HG03159 (cell line): ENCODE data around the gene NFIA.

Experiments
- ATAC-seq: cut with Tn5 transposase; IDR thresholded peaks from one replicate; pipeline ENCODE4 v1.9.1; 2021; ENCODE audit warnings: mild to moderate bottlenecking, moderate library complexity; ENCODE audit not compliant: unreplicated experiment

NFIA gene

GRCh38 chr1:61237659-61238358 is 155.4 kb downstream of the NFIA start:
- no peak for ATAC-seq

DNA sequence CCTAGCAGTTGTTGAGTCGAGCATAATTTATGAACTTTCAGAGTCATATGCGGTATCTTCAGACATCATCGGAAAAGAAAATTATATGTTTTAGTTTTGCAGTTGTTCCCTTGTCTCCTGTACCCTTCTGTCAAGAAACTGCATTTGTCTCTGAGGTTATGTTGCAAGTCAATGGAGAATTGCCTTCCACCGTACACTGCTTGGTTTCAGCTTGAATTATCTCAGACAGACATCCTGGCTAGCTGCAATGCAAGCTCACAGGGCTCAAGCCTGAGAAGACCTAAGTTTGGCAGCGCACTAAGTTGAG is 156.0 kb downstream of the NFIA start:
- ATAC-seq: no peak

GRCh38 chr1:61240878-61241277 is 158.5 kb downstream of the NFIA start:
- ATAC-seq: no peak

GRCh38 chr1:61241411-61241838 is 159.1 kb downstream of the NFIA start:
- no peak for ATAC-seq

DNA sequence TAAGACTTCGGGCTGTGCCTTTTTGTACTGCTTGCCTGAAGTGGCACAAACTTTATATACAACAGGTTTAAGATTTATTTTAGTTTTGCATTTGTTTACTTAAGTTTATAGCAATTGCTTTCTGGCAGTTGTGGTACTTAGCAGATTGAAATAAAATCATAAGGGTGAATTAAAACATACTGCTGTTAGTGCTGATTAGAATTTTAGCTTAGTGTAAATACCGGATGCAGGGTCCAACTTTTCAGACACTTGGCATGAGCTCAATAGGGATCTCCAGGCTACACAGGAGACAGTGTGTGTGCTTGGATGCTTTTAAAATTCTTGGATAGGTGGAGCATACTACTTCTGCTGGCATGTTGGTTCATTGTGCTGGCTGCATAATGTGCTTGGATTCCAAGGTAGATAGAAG is 159.6 kb downstream of the NFIA start:
- no peak for ATAC-seq

GRCh38 chr1:61244114-61244513 is 161.8 kb downstream of the NFIA start:
- no peak for ATAC-seq

DNA sequence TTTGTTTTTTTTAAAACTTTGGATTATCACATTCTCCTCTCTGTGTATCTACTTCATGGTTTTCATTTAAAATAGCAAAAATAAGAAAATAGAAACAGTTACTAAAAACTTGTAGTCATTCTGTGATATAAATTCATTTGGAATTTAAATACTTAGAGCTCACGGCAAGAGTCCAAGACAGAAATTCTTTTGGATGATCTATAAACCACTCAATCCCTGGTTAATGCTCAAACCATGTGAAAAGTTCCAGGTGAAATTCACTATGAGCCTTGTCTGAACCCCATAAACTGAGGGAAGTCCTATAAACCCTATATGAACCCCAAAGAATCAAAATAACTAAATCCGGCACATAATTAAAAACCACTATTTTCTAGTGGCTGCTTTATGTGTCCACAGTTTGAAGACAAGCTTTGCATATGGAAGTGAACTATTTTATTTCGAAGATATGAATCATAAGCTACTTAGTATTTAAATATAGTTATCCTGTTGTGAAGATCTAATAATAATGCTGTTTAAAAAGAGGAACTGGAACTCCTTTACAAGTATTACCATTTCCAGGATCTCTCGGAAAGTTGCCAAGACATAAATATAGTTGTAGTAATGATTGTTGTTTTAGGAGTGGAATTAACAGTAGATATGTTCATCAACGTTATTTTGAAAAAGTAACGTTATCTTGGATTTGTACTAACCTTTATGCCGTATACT is 163.5 kb downstream of the NFIA start:
- no peak for ATAC-seq

DNA sequence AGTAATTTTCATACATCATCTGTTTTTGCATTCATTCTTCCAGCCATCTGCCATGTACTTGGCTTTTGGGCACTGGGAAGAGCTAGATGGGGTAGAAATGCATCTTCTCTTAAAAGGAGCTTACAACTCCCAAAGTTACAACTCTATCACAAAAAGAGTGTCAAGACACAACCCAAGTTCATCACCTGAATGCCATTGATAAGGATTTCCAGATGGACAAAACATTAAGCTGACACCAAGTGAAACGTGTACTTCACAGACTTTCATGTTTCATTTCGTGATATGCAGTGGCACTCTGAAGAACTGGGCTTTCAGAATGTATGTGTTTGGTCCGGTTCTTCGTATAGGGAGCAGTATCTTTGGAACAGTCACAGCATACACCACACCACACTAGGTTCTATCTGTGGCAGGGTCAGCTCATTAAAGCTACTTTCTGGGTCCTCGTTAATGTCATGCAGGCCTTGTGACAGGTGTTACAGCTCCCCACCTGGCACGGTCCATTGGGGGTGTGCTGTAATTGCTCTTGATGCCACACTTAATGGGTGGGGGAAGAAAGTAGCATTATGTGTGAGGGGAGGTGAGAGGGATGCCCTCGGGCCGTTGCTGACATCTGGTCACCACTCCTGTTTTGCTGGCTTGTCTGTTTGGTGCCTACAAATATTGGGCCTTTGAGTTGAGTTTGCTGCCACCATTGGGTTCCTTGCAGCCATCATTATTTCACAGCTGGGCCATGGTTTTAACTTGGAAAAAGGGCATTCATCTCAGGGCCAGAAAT is 164.9 kb downstream of the NFIA start:
- ATAC-seq: no peak

- ATAC-seq: no peak
Observed at GRCh38 chr1:61247881-61248752, 165.8 kb downstream of the NFIA start.

- ATAC-seq: no peak
Observed at GRCh38 chr1:61250933-61251332, 168.6 kb downstream of the NFIA start.

DNA sequence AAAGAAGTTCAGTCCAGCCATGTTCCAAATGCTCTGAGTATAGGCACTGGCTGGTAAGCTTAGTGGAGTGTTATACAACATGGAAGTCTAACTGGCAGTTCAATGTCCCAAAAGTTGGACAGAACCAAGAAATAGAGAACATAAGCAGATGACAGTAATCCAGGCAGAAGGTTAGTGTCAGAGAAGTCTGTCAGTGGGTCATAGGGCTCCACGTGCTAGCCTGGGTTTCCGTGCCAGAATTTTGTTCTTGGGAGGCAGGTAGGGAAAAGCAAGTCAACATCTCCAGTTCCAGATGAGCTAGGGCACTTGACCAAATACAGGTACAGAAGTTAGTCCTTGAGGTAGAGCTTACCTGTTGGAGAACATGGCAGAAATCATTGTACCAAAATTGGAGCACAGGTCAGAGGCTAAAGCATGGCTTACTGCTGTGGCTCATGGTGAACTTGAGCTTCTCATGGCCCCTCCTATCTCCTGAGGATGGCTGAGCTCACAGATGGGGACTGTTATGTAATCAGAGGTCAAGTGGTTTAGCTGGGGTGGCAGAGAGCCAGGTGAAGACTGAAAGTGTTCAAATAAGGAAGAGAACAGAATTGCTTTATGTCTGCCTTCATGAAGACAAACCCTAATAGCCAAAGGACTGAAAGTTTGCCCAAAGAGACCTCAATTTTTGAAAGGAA is 170.8 kb downstream of the NFIA start:
- ATAC-seq: no peak

GRCh38 chr1:61253912-61254633 is 171.7 kb downstream of the NFIA start:
- no peak for ATAC-seq

- no peak for ATAC-seq
Observed at GRCh38 chr1:61254634-61255357, 172.4 kb downstream of the NFIA start.

DNA sequence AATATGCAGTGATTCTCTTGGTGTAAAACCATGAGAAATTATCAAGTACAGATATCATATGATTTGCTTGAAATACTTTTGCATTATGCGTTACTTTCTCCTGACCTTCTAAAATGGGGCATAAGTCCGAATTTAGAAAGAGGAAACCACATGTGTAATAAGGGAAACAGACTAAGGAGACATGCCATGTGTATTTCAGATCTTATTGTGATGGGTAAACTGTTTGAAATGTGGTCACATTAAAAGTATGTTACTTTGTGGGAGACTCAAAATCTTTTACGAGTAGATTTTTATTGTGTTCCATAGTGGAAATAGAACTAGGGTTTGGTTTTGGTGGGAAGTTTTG is 173.0 kb downstream of the NFIA start:
- no peak for ATAC-seq

GRCh38 chr1:61259379-61260148 is 177.2 kb downstream of the NFIA start:
- ATAC-seq: no peak

DNA sequence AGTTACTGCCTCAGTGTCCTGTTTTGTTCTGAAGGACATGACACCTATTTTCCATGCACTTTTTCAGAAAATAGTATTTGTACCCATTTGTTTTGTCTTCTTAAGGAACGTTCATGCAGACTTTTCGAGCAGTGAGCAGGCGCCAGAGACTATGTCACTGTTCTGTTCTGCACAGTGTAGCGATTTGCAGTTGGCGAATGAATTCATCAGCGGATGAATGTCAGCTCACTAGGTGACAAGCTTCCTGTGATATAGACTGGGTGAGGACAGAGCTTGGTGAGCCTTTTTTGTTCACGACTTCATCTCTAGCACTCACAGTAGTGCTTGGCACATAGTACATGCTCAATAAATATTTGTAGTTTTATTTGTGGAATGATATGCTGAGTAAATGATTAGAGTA is 177.8 kb downstream of the NFIA start:
- no peak for ATAC-seq

GRCh38 chr1:61261595-61261994 is 179.2 kb downstream of the NFIA start:
- ATAC-seq: no peak
